ENCODE measurements around the gene KRTAP12-2.

DNA sequence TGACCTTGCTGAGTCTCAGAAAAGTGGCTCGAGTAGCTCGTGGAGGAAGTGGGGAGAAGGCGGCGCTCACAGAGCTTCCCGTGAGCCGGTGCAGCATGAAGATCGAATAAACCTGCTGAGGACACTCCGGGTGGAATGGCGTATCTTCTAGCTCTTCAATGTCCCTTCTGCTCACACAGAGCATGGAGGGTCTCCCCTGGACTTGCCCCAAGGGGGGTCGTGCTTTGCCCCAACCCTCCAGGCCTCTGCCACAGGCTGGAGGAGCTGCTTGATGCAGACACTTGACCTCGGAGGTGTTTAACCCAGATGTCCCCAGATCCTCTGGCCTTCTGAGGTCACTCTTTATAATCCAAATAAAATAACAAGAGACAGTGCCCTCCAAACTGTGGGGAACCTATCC, 28.0 kb upstream of the KRTAP12-2 start:
- TF ChIP-seq, protein P1, sequence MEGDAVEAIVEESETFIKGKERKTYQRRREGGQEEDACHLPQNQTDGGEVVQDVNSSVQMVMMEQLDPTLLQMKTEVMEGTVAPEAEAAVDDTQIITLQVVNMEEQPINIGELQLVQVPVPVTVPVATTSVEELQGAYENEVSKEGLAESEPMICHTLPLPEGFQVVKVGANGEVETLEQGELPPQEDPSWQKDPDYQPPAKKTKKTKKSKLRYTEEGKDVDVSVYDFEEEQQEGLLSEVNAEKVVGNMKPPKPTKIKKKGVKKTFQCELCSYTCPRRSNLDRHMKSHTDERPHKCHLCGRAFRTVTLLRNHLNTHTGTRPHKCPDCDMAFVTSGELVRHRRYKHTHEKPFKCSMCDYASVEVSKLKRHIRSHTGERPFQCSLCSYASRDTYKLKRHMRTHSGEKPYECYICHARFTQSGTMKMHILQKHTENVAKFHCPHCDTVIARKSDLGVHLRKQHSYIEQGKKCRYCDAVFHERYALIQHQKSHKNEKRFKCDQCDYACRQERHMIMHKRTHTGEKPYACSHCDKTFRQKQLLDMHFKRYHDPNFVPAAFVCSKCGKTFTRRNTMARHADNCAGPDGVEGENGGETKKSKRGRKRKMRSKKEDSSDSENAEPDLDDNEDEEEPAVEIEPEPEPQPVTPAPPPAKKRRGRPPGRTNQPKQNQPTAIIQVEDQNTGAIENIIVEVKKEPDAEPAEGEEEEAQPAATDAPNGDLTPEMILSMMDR (IDR thresholded peaks at IDR 0.05), result no peak
- TF ChIP-seq POLR2A (IDR thresholded peaks at IDR 0.05), result no peak

All from esophagus squamous epithelium (tissue), 4 donors.